Endometrial microvascular endothelial cells (primary cell): ENCODE data around the gene STRC. TPM values are rescaled to one million over a fixed set of nuclear protein-coding genes. Genes with fewer than 3 reads are reported as not detected.
"Not testable (repeated sequence)": the region's sequence is repeated elsewhere in the genome, so short reads cannot be mapped to it uniquely, and the experiment has no call there.

Experiments
- in situ Hi-C: cut with HindIII; loops from 2 replicates; pipeline ENCODE4 v1.10.0; 2017; ENCODE audit warnings: low sequenced_read_pairs, low pct_unique_long_range_greater_than_20kb; ENCODE audit errors: inconsistent ontology term
- total RNA-seq: library from RNA; depleted of rRNA; stranded (reverse); fragments of >200 nt; gene quantifications from one replicate; pipeline ENCODE4 v1.2.3, GENCODE V29; 2015; ENCODE audit errors: inconsistent ontology term

The STRC gene
- total RNA-seq, 1 donor from 2014 or later, result not detected

DNA sequence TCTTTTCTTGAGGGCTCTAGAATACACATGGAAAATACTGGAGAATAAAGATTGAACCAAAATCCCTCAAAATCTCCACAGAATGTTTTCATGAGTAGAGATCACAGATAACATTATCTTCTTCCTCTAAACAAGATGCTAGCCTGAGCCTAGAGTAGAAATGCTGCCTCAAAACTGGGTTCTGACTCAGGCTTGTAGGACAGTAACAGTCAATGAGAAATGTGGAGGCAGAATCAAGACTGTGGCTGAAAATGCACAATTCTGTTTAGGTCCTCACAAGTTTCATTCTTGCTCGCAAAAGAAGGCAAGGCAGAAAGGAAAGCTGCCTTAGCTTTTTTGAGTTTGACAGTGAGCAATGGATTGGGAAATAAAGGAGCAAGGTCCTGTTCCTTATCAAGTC lies 44.0 kb downstream of the STRC start:
- in situ Hi-C loops, result not testable (repeated sequence)

DNA sequence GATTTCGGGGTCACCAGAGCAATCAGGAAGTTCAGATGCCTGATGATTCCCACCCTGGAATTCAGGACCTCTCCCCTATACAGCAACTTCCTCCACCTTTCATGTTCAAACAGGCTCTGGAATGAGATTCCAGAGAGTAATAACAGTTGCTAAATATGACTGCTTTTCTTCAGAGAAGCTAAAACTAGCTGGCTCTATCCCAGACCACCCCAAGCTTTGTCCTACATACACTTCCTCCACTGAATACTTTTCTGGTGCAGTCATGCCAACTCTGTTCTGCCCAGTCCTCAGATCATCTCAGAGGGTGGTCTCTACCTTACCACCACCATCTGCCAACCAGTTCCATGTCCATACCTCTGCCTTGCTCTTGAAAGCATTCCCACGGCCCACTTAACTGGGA lies 52.0 kb downstream of the STRC start:
- in situ Hi-C loops, result not testable (repeated sequence)

DNA sequence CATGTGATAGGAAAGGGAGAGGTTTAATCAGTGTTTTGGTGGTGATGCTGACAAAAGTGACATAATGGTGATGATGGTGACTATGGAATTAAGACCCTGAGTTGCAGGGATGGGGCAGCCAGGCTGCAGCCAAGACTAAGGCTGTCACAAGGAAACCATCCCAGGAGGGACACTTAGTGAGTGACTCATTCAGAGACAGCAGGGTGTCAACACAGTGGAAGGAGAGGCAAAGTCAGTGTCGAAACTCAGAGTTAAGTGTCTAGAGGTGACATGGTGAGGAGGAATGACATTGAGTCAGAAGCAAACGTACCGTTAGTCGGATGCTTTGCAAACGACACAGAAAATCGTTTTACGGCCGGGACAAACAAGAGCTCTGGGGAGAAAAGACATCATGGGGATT lies 54.8 kb downstream of the STRC start:
- in situ Hi-C loops, result not testable (repeated sequence)

DNA sequence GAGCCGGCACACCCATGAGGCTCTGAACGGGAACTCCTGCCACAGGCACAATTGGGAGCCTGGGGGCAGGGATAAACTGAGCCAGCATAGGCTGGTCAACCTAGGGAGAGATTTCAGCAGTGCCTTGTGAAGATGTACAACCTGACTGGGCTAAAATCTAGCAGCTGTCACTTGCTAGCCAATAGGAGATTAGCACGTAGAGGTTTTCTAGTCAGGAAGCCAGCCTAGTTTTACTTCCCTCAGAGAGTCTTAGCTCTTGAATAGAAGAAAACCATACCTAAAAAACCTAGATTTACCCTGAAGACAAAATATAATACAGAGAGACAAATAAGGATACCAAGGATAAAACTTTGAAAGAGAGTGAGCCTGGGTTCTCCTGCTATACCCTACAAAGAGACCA lies 55.8 kb downstream of the STRC start:
- in situ Hi-C loops, result not testable (repeated sequence)

DNA sequence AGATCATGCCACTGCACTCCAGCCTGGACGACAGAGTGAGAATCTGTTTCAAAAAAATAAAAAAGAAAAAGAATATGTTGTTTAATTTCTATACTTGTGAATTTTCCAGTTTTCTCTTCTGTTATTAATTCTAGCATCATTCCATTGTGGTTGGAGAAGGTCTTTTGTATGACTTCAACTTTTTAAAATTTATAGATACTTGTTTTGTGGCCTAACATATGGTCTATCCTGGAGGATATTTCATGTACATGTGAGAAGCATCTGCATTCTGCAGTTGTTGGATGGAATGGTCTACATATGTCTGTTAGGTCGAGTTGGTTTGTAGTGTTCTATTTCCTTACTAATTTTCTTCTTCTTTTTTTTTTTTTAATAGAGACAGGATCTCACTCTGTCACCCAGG lies 65.6 kb downstream of the STRC start:
- in situ Hi-C loops, result no loop called here

DNA sequence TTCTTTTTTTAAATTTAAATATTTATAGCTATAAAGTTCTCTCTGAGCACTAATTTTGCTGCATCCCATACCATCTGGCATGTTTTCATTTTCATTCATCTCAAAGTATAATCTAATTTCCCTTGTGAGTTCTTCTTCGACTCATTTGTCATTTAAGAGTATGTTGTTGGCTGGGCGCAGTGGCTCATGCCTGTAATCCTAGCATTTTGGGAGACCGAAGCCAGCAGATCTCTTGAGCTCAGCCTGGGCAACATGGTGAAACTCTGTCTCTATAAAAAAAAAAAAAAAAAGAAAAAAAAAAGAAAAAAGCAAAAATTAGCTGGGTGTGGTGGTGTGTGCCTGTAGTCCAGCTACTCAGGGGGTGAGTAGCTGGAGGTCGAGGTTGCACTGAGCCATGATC lies 66.3 kb downstream of the STRC start:
- in situ Hi-C loops, result no loop called here

DNA sequence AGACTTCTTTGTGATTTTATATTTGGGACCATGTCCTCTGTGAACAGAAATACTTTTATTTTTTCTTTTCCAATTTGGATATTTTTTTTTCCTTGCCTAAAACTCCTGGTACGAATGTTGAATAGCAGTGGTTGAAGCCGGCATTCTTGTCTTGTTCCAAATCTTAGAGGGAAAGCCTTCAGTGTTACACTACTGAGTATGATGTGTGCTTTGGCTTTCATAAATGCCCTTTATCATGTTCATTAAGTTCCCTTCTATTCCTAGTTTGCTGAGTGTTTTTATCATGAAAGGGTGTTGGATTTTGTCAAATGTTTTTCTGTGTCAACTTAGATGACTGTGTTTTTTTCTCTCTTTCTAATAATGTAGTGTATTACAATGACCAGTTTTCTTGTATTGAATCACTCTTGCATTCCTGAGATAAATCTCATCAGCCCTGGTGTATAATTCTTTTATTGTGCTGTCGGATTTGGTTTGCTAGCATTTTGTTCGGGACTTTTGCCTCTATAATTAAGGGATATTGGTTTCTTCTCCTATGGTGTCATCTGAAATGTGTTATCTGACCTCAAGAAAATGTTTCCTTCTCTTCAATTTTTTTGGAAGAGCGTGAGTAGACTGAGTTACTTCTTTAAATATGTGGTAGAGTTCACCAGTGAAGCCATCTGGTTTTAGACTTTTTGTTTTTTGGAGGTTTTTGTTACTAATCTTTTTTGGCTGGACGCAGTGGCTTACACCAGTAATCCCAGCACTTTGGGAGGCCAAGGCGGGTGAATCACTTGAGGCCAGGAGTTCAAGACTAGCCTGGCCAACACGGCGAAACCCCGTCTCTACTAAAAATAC lies 67.9 kb downstream of the STRC start:
- in situ Hi-C loops, result no loop called here

Other genes starting within 250 kb of the STRC start
- 8.6 TPM for gene ZSCAN29, start 247.8 kb downstream of the STRC start, total RNA-seq
- gene TUBGCP4, start 247.7 kb downstream of the STRC start, total RNA-seq, result 22.0 TPM
- gene TP53BP1, start 125.6 kb downstream of the STRC start, total RNA-seq, result 41.0 TPM
- gene MAP1A, start 101.2 kb downstream of the STRC start, total RNA-seq, result 12.7 TPM
- gene PPIP5K1, start 28.6 kb downstream of the STRC start, total RNA-seq, result 30.3 TPM
- gene CKMT1B, start 24.8 kb downstream of the STRC start, total RNA-seq, result not detected
- not detected for gene CATSPER2, start 30.0 kb upstream of the STRC start, total RNA-seq
- gene CKMT1A, start 75.1 kb upstream of the STRC start, total RNA-seq, result not detected
- gene PDIA3, start 127.6 kb upstream of the STRC start, total RNA-seq, result 340 TPM
- 1.3 TPM for gene ELL3, start 158.2 kb upstream of the STRC start, total RNA-seq
- gene SERF2, start 173.5 kb upstream of the STRC start, total RNA-seq, result 424 TPM
- gene SERINC4, start 181.4 kb upstream of the STRC start, total RNA-seq, result not detected
- gene HYPK, start 181.8 kb upstream of the STRC start, total RNA-seq, result 16.1 TPM
- gene MFAP1, start 205.9 kb upstream of the STRC start, total RNA-seq, result 17.7 TPM
- gene WDR76, start 208.2 kb upstream of the STRC start, total RNA-seq, result 20.0 TPM